HG03139 (cell line): Measurements from ENCODE around the gene NRP1.

Source experiments
- ATAC-seq: cut with Tn5 transposase; IDR thresholded peaks from one replicate; pipeline ENCODE4 v1.9.1; 2021; ENCODE audit not compliant: unreplicated experiment

NRP1 gene

GRCh38 chr10:33293531-33294170 lies 40.8 kb downstream of the NRP1 start:
- ATAC-seq, result no peak

- no peak for ATAC-seq
Observed at GRCh38 chr10:33293076-33293475, 41.4 kb downstream of the NRP1 start.

DNA sequence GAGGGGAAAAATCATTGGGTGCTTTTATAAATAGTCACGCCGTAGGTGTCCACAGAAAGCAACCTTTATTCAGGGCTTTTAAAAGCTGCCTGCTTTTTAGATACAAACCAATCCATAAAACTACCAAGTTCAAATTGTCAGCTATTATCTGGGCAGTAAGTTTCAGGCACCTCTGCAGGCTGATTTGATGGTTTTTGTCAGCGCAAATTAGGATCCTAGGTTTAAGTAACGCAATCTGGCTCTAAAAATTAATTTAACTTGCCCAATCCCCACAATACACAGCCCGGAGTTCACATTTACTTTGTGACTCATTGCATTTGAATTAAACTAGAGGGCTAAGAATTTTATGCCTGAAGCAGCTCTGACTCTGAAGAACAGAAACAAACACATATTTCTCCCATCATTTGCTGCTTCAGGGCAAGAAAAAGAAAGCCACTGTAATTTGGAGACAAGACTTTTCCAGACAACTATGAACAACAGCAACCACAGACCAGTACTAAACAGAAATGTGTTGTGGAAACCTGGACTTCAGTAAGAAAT lies 43.3 kb downstream of the NRP1 start:
- no peak for ATAC-seq

GRCh38 chr10:33290321-33291052 lies 44.0 kb downstream of the NRP1 start:
- no peak for ATAC-seq

DNA sequence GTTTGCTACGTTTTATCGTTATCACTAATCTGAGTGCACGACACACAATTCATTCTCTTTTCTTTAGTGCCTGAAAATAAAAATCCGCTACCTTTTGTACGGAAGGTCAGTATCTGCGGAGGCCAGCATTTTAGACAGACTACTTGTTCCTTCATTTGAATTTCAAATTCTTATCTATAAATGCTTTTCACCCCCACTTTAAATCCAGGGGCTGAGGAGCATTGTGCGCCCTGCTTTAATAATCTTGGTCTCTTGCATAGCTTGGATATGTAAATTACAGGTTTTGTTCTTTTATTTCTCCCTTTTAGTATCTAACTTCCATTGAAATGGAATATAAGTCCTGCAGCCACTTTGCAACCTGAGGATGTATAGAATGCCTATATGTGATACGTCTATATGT lies 44.7 kb downstream of the NRP1 start:
- no peak for ATAC-seq

GRCh38 chr10:33288127-33288526 lies 46.3 kb downstream of the NRP1 start:
- ATAC-seq, result no peak

- no peak for ATAC-seq
Observed at GRCh38 chr10:33287112-33287511, 47.4 kb downstream of the NRP1 start.

GRCh38 chr10:33286157-33286934 lies 48.1 kb downstream of the NRP1 start:
- no peak for ATAC-seq

DNA sequence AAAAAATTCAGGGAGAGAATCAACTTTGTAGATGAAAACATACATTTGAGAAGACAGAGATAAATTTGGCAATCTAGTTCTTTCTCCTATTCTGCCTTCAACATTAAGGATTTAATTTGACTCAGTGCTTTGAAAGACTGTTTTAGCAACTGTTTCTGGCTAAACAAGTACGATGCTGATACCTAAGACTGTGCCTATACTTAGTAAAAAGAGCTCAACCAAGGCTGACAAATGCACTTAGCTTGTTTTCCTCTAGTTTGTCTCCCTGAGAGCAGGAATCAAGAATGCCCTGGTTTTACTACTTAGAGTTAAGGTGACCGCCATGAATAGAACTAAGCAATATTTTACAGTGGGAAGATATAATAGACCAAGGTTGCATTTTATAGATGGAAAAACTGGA lies 49.5 kb downstream of the NRP1 start:
- no peak for ATAC-seq

DNA sequence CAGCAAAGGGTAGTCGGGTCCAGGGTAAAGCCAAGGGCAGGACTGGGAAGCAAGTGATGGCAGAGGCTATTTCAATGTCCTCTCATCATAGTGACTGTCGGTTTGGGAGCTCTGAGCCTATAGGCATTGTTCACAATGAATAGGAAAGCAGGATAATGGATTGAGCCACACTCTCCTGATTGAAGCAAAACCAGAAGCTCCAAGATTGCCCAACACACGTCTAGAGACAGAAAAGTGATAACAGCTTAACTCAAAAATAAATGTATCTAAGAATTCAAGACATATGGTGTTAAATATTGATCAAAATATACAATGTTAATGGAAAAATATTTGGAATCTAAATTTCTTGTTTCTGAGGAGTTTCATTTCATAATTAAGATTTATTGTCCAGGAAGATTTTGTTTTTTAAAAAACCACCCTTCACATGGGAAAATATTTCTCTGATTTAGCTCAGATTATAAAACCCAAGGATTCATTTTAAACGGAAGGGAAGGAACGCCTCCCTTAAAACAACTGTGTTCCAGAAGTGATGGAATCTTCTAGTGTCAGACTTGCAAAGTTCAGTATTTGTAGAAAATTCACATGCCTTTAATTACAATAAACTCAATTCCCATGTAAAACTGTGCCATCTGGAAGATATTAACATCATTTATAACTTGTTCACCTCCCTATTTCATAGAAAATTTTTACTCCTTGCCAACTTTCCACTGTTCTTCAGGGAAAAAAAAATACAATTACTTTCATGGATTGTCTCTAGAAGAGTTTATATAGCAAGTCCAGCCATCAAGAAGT lies 54.5 kb downstream of the NRP1 start:
- ATAC-seq, result no peak

- ATAC-seq, result no peak
Observed at GRCh38 chr10:33279276-33279675, 55.2 kb downstream of the NRP1 start.

DNA sequence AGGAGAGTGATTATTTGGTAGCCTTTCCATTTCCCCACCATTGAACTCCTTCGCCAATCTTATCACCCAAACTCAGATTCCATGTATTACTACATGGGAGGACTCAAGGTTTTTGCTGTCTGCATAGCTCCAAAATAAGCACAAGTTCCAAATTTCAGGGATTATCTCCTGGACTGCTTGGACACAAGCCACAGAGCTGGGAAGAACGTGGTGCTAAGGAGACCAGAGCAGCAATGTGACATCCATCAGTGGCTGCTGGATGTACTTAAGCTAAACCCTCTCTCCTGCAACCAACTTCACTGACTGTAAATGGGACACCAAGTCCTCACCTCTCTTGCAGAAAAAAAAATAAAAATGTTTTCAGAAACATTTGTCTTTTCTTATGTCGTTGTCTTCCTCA lies 56.3 kb downstream of the NRP1 start:
- ATAC-seq, result no peak

DNA sequence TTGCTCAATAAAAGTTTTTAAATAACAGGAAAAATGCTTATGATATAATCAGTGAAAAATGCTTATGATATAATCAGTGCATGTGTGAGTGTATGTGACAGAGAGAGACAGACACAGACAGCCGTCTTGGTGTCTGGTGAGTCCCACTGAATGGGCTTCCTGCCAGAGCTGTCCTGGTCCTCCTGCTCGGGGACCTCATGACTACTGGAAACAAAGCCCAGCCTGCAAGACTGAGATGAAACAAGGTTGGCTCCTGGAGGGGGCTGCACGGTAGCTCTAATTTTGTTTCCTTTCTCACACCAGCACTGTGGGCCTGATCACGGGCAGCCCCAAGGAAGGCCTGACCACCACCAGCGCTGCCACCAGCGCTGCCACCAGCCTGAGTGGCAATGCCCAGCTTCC lies 57.3 kb downstream of the NRP1 start:
- ATAC-seq, result no peak

- no peak for ATAC-seq
Observed at GRCh38 chr10:33276282-33276923, 58.1 kb downstream of the NRP1 start.

DNA sequence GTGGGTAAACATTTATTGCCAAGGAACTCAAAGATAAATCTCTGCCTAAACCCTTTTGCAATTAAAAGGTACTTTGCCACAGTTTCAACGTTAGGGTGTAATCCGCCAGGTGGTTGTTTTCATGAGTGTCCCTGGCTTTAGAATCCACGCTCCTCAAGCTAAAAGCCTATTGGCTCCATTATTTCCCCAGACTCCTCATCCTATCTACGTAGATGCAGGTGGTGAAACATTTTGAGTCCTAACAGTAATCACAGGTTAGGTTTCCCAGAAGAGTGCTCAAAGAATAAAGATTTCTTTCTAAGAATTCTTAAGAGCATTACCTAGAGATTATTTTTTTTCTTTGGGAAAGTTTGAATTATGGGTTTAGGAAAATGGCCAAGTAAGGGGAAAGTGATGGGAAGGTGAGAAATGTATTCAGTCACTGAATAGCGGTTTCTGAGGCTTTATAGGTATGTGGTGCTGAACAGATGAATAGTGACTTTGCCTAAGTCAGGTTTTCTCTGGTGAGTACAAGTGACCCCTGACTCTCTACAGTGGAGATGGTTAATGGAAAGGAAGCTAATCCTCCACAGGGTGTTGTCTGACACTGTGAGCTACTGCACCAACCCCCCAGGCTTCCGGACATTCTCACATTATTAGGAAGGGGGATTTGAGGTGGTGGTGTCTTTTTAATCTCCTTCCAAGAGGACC lies 60.2 kb downstream of the NRP1 start:
- ATAC-seq, result no peak

DNA sequence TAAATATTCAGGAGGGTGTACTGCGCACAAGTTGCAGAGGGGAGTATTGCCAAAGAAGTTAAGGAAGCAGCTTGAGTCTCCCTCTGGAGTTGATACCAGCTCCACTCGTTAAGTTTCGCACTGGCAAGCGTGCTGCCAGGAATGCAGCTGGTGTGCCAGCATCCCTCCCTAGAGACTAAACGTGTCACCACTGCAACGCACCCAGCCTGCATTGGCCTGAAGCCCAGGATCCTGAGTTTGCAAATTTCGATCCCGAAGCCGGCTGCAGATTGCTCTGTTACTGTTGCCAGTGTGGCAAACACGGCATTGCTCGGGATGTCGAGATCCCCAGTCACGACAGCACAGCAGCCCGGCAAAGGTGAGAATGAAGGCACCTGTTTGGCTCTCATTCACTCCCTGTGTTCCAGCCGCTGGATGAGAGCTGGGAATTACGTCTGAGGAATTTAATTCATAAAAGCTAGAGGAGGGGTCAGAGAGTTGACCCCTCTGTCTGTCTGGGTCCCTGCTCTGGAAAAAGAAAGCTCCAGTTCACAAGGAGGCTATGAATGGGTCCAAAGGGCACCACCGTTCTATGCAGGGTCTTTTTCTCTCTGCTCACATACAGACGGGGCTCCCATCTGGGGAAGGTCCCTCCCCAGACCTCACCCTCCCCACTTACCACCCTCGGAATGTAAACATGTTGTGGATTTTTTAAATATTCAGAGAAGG lies 61.0 kb downstream of the NRP1 start:
- ATAC-seq, result no peak

DNA sequence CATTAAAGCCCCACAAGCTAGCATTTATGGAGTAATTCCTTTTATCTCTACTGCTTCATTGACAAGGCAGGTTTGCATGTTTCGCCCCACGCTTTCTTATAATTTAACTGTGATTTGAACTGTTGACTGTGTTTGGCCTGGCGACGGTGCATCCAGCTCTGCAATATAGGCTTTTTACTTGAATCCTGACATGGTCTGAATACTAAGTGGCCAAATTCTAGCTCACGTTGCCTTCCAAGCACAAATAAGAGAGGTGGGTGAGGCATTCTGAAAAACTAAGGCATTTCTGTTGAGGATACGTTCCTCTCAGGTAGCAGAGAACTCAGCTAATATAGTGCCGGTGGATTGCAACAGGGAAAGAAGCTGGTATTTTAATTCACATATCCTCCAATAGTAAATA lies 61.8 kb downstream of the NRP1 start:
- ATAC-seq, result no peak

- no peak for ATAC-seq
Observed at GRCh38 chr10:33271969-33272583, 62.4 kb downstream of the NRP1 start.

- no peak for ATAC-seq
Observed at GRCh38 chr10:33270971-33271370, 63.5 kb downstream of the NRP1 start.
